Measurements from ENCODE around the gene S100A16. TPM values are rescaled to one million over a fixed set of nuclear protein-coding genes. Genes with fewer than 3 reads are reported as not detected.

The S100A16 gene
- total RNA-seq, 1 experiment from 2014 or later = 196 TPM

- no peak overlapping the region for H3K4me2 ChIP-seq (ENCODE audit: low read length)
- no peak for DNase-seq (ENCODE audit: low read depth, low spot score)
Measured at GRCh38 chr1:153624965-153625611, 12.2 kb upstream of the S100A16 start.

DNA sequence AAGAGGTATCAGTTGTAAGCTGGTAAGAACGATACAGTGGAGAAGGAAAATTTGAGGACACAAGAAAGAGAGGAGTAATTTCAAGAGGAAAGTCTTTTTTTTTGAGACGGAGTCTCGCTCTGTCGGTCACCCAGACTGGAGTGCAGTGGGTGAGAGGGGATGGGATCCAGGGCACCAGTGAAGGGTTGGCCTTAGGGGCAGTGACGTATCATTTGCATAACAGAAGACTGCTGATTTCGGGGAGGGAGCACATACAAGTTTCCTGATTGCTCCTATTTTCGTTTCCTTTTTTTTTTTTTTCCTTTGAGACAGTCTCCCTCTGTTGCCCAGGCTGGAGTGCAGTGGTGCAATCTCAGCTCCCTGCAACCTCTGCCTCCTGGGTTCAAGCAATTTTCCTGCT lies 10.2 kb upstream of the S100A16 start:
- no peaks in the 10 kb centered on the region for H3K9me2 ChIP-seq (ENCODE audit: insufficient read depth)
- no peaks in the 10 kb centered on the region for H3K27me3 ChIP-seq (ENCODE audit: insufficient read depth, low read length)
- TF ChIP-seq CEBPB (IDR thresholded peaks at IDR 0.05; ENCODE audit: low read depth) = no peak
- TF ChIP-seq CTCF (IDR thresholded peaks at IDR 0.05 in 2 of 3, conservative IDR thresholded peaks at IDR 0.05 in 1 of 3; ENCODE audit: borderline replicate concordance in 1 of 3, insufficient read depth in 1 of 3, low read depth in 2 of 3, low read length in 2 of 3) = no peak
- ChIA-PET POLR2A (interaction anchor here (0.7 to 10.5 kb wide), 3 partner anchors 8 to 133 kb away, joined by 3 to 172 read pairs (median 3); partner anchors contain the start of genes CHTOP, S100A14 and S100A16), CTCF (no interaction called here), RAD21 (ENCODE audit: low non-redundant PET in 1 of 2, low total read pairs in 2 of 2, uncharacterized antibody in 2 of 2, unreplicated experiment in 2 of 2) (no interaction called here)
- H2AFZ ChIP-seq (ENCODE audit: low read depth, low read length, poor library complexity, severe bottlenecking) = no peak overlapping the region
- no peak overlapping the region for H3K4me3 ChIP-seq (replicated peaks in 1 of 2; ENCODE audit: low read depth in 1 of 2, low read length in 2 of 2)
- peaks cover 2 to 9% of the 10 kb centered on the region in 2 experiments; a peak in 2 of 4 replicates for H3K36me3 ChIP-seq (ENCODE audit: control insufficient read depth in 1 of 2, insufficient read depth in 2 of 2, low read length in 2 of 2)
- intact Hi-C loops (cut with micrococcal nuclease) = no loop called here
- DNase-seq (ENCODE audit: low read depth, low spot score) (no peak), ATAC-seq (no peak)
- peaks cover 15% of the 10 kb centered on the region; the same call in 1 of the 2 replicates for H3K79me2 ChIP-seq (ENCODE audit: insufficient read depth, low read length)
- H4K20me1 ChIP-seq (ENCODE audit: insufficient read depth) = no peaks in the 10 kb centered on the region
- peaks cover 14 to 26% of the 10 kb centered on the region in 2 experiments for H3K4me1 ChIP-seq (ENCODE audit: control insufficient read depth in 1 of 2, insufficient read depth in 2 of 2, low read length in 2 of 2)
- H3K9ac ChIP-seq (ENCODE audit: low read length) = no peak overlapping the region
- H3K4me2 ChIP-seq (ENCODE audit: low read length) = no peak overlapping the region
- no peaks in the 10 kb centered on the region for H3K9me3 ChIP-seq (ENCODE audit: control insufficient read depth in 1 of 2, insufficient read depth in 1 of 2, low read depth in 1 of 2, low read length in 2 of 2)
- no peak overlapping the region for H3K27ac ChIP-seq (ENCODE audit: low read depth, low read length)
- BruUV-seq (replicated peaks) = no TSS peak

More at GRCh38 chr1:153624965-153625611, 12.2 kb upstream of the S100A16 start:
- Histone ChIP-seq H3K36me3 (ENCODE audit: control insufficient read depth in 1 of 2, insufficient read depth in 2 of 2, low read length in 2 of 2) (peaks cover 2 to 9% of the 10 kb centered on the region in 2 experiments; a peak in 2 of 4 replicates), H3K9me2 (ENCODE audit: insufficient read depth) (no peaks in the 10 kb centered on the region), H3K9me3 (ENCODE audit: control insufficient read depth in 1 of 2, insufficient read depth in 1 of 2, low read depth in 1 of 2, low read length in 2 of 2) (no peaks in the 10 kb centered on the region), H3K9ac (ENCODE audit: low read length) (no peak overlapping the region), H3K27ac (ENCODE audit: low read depth, low read length) (no peak overlapping the region), H3K79me2 (ENCODE audit: insufficient read depth, low read length) (peaks cover 15% of the 10 kb centered on the region; the same call in 1 of the 2 replicates), H2AFZ (ENCODE audit: low read depth, low read length, poor library complexity, severe bottlenecking) (no peak overlapping the region), H3K4me1 (ENCODE audit: control insufficient read depth in 1 of 2, insufficient read depth in 2 of 2, low read length in 2 of 2) (peaks cover 18 to 29% of the 10 kb centered on the region in 2 experiments), H3K27me3 (ENCODE audit: insufficient read depth, low read length) (no peaks in the 10 kb centered on the region), H4K20me1 (ENCODE audit: insufficient read depth) (no peaks in the 10 kb centered on the region), H3K4me3 (replicated peaks in 1 of 2; ENCODE audit: low read depth in 1 of 2, low read length in 2 of 2) (no peak overlapping the region)
- no TSS peak for BruUV-seq (replicated peaks)
- ChIA-PET POLR2A (interaction anchor here (1.6 to 10.5 kb wide), 2 partner anchors 9 to 10 kb away, joined by 7 to 172 read pairs; partner anchors contain the start of genes CHTOP, S100A14 and S100A16), CTCF (interaction anchor here (0.9 to 5.7 kb wide), 2 partner anchors 9 to 115 kb away, joined by 3 to 76 read pairs; partner anchors contain the start of genes S100A14 and S100A16), RAD21 (ENCODE audit: low non-redundant PET in 1 of 2, low total read pairs in 2 of 2, uncharacterized antibody in 2 of 2, unreplicated experiment in 2 of 2) (no interaction called here)
- ATAC-seq = no peak
- intact Hi-C loops (cut with micrococcal nuclease) = loop anchor here (5.0 kb wide), 1 partner anchor 273 kb away; no protein-coding TSS in a partner anchor
- TF ChIP-seq POLR2A (IDR thresholded peaks at IDR 0.05; ENCODE audit: borderline replicate concordance, extremely low read depth, insufficient read depth, insufficient read length) = no peak
- no peak for TF ChIP-seq EZH2phosphoT487 (IDR thresholded peaks at IDR 0.05; ENCODE audit: borderline replicate concordance)
- no peak for TF ChIP-seq EGR1 (IDR thresholded peaks at IDR 0.05; ENCODE audit: low read depth)
- no peak for TF ChIP-seq SRF (IDR thresholded peaks at IDR 0.05; ENCODE audit: low read depth)
- TF ChIP-seq CBX3 (IDR thresholded peaks at IDR 0.05; ENCODE audit: low read depth) = no peak
- TF ChIP-seq SIN3A (IDR thresholded peaks at IDR 0.05; ENCODE audit: low read depth) = no peak

All from HCT116 (cell line).